Ovary (tissue), 9 donors: ENCODE data around the gene PTPRN2. TPM values are rescaled to one million over a fixed set of nuclear protein-coding genes. Genes with fewer than 3 reads are reported as not detected.

Experiments used
- DNase-seq, 5 donors: peaks; one replicate each; pipeline ENCODE4 v3.0.0-alpha.2; 2019 to 2020
- H3K27ac ChIP-seq, 2 donors: fragments of 200-600 bp; one replicate each; pipeline versions ENCODE4 v1.5.1 to v1.8.0; 2019 to 2022
- H3K27me3 ChIP-seq: fragments of 200-600 bp; one replicate; pipeline ENCODE4 v1.8.0; 2022
- H3K36me3 ChIP-seq: fragments of 200-600 bp; sonication (generic); one replicate; pipeline ENCODE4 v1.5.1; 2019
- H3K4me1 ChIP-seq: one replicate; pipeline ENCODE4 v1.8.1; 2013; ENCODE audit warnings: mild to moderate bottlenecking, moderate library complexity; ENCODE audit not compliant: insufficient read depth
- H3K4me3 ChIP-seq: fragments of 200-600 bp; sonication (generic); one replicate; pipeline ENCODE4 v1.5.1; 2017
- H3K9me3 ChIP-seq, 2 donors: fragments of 200-600 bp in 1 of 2; sonication (generic) in 1 of 2; one replicate each; pipeline versions ENCODE4 v1.5.1 to v1.8.1; 2013 to 2019; ENCODE audit warnings: mild to moderate bottlenecking in 1 of 2, moderate library complexity in 1 of 2
- CTCF ChIP-seq, 3 donors: fragments of 450-650 bp in 2 of 3; fragments of 200-600 bp in 1 of 3; IDR thresholded peaks; one replicate each; pipeline versions ENCODE4 v1.5.1 to v1.8.0; 2016 to 2022; ENCODE audit warnings: antibody characterized with exemption in 3 of 3, mild to moderate bottlenecking in 1 of 3
- EP300 ChIP-seq: sonication (generic); formaldehyde crosslinking; IDR thresholded peaks from one replicate; pipeline ENCODE4 v1.6.1; 2017; ENCODE audit warnings: antibody characterized with exemption
- POLR2A ChIP-seq: fragments of 450-650 bp; IDR thresholded peaks from one replicate; pipeline ENCODE4 v1.6.1; 2017; ENCODE audit warnings: antibody characterized with exemption, mild to moderate bottlenecking, moderate library complexity
- WGBS, 3 donors: extraction: QIAGEN DNeasy Blood & Tissue Kit in 1 of 3; methylation state at CpG; one replicate each; pipeline versions ENCODE4 v1.1.5 to v1.1.7; 2013 to 2017; 5-methylcytosine and 5-hydroxymethylcytosine counted together
- intact Hi-C, 4 donors: fragments of 100-400 bp; cut with DNase I; formaldehyde crosslinking; loops; one replicate each; pipeline versions ENCODE4 v1.11.0 to v1.15.1; 2022 to 2023
- polyA plus RNA-seq, 2 donors: library from polyadenylated mRNA; stranded (reverse); fragments of 200-250 nt in 1 of 2; fragments of 350-450 nt in 1 of 2; fragmentation: Illumina TruSeq in 1 of 2; extraction: RNeasy Lipid Tissue Mini Kit (QIAGEN cat#74804) in 1 of 2; gene quantifications; one replicate each; pipeline ENCODE4 v1.2.3, GENCODE V29; 2013 to 2014
- total RNA-seq, 7 donors: library from RNA; depleted of rRNA in 2 of 7; stranded (reverse); fragments of >200 nt in 2 of 7; fragmentation: NEBNext Ultra II Directional in 3 of 7; extraction: Animal tissue kit (Norgen Biotek cat#: 25700) in 3 of 7; gene quantifications; one replicate each; pipeline versions ENCODE4 v1.1.0 to v1.2.4, GENCODE V29; 2016 to 2023
- donor health status: DM: no; HTN: no; CAD: no; lungs with moderate emphysema.
- donor health status: DM: no; HTN: no; CAD: no.
- donor health status: Bipolar disorder and iron deficiency.
- donor health status: DM: yes; HTN: yes; CAD: no.
- donor health status: DM: no; HTN: no; CAD: no.
- donor health status: DM: yes; HTN: yes; CAD: no.

Gene PTPRN2
- total and polyA plus RNA-seq, 9 donors: 3.5 to 11.1 (median 5.9) TPM

- Histone ChIP-seq H3K36me3 (no peaks in the 10 kb centered on the region), H3K27me3 (no peaks in the 10 kb centered on the region), H3K9me3 (no peaks in the 10 kb centered on the region), H3K27ac (no peak overlapping the region), H3K4me3 (no peak overlapping the region), H3K4me1 (no peaks in the 10 kb centered on the region)
- no peak for DNase-seq
- TF ChIP-seq POLR2A: no peak
- TF ChIP-seq EP300: no peak
- no peak for TF ChIP-seq CTCF (IDR thresholded peaks at IDR 0.05)
- intact Hi-C loops: no loop called here
- WGBS, 3 donors: 86 to 89% (median 88%) methylated on average over 15 of the region's 15 CpGs
These were observed 411.8 kb downstream of the PTPRN2 start for GRCh38 chr7:158175779-158176178.

GRCh38 chr7:158174947-158175346 lies 412.7 kb downstream of the PTPRN2 start:
- intact Hi-C loops: no loop called here
- H3K9me3 ChIP-seq: no peaks in the 10 kb centered on the region
- no peak overlapping the region for H3K4me3 ChIP-seq
- H3K27ac ChIP-seq: no peak overlapping the region
- no peaks in the 10 kb centered on the region for H3K27me3 ChIP-seq
- 87 to 95% (median 91%) methylated on average over 12 of the region's 12 CpGs for WGBS, 3 donors
- H3K4me1 ChIP-seq: no peaks in the 10 kb centered on the region
- no peaks in the 10 kb centered on the region for H3K36me3 ChIP-seq
- DNase-seq: no peak
- TF ChIP-seq POLR2A (no peak), CTCF (IDR thresholded peaks at IDR 0.05) (no peak), EP300 (no peak)

- no peaks in the 10 kb centered on the region for H3K9me3 ChIP-seq
- H3K27ac ChIP-seq: no peak overlapping the region
- H3K27me3 ChIP-seq: no peaks in the 10 kb centered on the region
- intact Hi-C loops: no loop called here
- no peak for DNase-seq
- H3K4me1 ChIP-seq: no peaks in the 10 kb centered on the region
- no peak overlapping the region for H3K4me3 ChIP-seq
- no peaks in the 10 kb centered on the region for H3K36me3 ChIP-seq
- TF ChIP-seq POLR2A: no peak
- no peak for TF ChIP-seq EP300
- no peak for TF ChIP-seq CTCF (IDR thresholded peaks at IDR 0.05)
- 65 to 76% (median 70%) methylated on average over 4 of the region's 4 CpGs for WGBS, 3 donors
These were observed 420.2 kb downstream of the PTPRN2 start for GRCh38 chr7:158167373-158167772.

GRCh38 chr7:158166386-158167340 lies 421.0 kb downstream of the PTPRN2 start:
- Histone ChIP-seq H3K4me3 (no peak overlapping the region), H3K27me3 (no peaks in the 10 kb centered on the region), H3K36me3 (no peaks in the 10 kb centered on the region), H3K9me3 (no peaks in the 10 kb centered on the region), H3K4me1 (no peaks in the 10 kb centered on the region), H3K27ac (no peak overlapping the region)
- TF ChIP-seq CTCF (IDR thresholded peaks at IDR 0.05) (no peak), EP300 (no peak), POLR2A (no peak)
- intact Hi-C loops: no loop called here
- WGBS, 3 donors: 82 to 89% (median 86%) methylated on average over 39 to 41 of the region's 41 CpGs
- no peak for DNase-seq
